ENCODE measurements around the gene FIGN. TPM values are rescaled to one million over a fixed set of nuclear protein-coding genes. Genes with fewer than 3 reads are reported as not detected.

Gene FIGN
- total and polyA plus RNA-seq, 4 experiments from 2014 or later: not detected

DNA sequence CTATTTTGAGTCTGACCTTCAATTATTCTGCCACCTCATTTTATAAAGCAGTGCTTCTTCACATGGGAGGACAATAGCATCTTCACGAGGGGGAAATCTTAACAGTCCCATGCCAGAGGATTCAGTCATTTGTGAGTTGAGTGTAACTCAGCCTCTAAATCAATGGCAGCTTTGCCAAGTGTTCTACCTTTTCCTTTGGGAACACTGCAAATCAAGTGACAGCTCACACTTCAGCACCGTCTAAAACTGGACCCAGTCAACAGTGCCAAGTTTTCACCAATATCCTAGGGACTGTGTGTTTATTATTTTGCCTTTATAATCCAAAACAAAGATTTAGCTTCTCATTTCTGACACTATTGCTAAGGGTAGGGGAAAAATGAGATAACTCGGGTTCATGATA, 133.6 kb downstream of the FIGN start:
- Histone ChIP-seq H3K27me3 (ENCODE audit: insufficient read depth, low read length) (no peaks in the 10 kb centered on the region), H3K27ac (ENCODE audit: low read depth, low read length) (no peak overlapping the region), H3K9me3 (ENCODE audit: control insufficient read depth in 1 of 2, low read length in 2 of 2) (no peaks in the 10 kb centered on the region), H3K4me3 (ENCODE audit: low read length in 2 of 2) (no peak overlapping the region), H3K4me1 (ENCODE audit: insufficient read depth, low read length) (no peaks in the 10 kb centered on the region), H3K36me3 (ENCODE audit: insufficient read depth, low read length) (no peaks in the 10 kb centered on the region)
- intact Hi-C loops (cut with micrococcal nuclease): no loop called here
- CTCF ChIA-PET (ENCODE audit: partially characterized antibody): no interaction called here
- Mint-ChIP-seq H3K4me1 (no peaks in the 10 kb centered on the region), H3K4me3 (no peak overlapping the region), H3K36me3 (no peaks in the 10 kb centered on the region), H3K9me3 (peaks cover 0 to 1% (median 0%) of the 10 kb centered on the region in 8 donors), H3K27me3 (no peaks in the 10 kb centered on the region), H3K27ac (no peak overlapping the region)
- POLR2A ChIA-PET (ENCODE audit: partially characterized antibody): no interaction called here
- no peak for DNase-seq

DNA sequence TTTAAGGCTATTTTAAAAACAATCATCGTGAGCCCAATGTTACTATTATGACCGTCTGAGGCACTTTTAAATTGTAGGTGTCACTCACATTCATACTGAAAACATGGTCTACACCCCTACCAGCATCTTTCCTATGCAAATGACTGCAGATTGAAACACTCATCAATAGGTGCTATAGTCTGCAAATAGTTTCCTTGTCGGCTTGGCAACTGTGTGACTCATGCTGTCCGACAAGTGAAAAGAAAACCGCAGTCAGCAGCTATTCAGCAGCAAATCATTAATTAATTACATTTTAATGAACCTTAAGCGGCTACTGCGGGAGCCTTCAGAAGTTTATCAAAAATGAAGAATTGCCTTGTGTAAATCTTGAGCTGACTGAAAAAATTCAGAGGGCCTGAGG, 134.4 kb downstream of the FIGN start:
- CTCF ChIA-PET (ENCODE audit: partially characterized antibody): no interaction called here
- no peak overlapping the region for H3K4me3 ChIP-seq (ENCODE audit: low read length in 2 of 2)
- Mint-ChIP-seq H3K4me1 (no peaks in the 10 kb centered on the region), H3K4me3 (no peak overlapping the region), H3K9me3 (peaks cover 0 to 1% (median 0%) of the 10 kb centered on the region in 8 donors), H3K27me3 (no peaks in the 10 kb centered on the region), H3K27ac (no peak overlapping the region), H3K36me3 (no peaks in the 10 kb centered on the region)
- no peaks in the 10 kb centered on the region for H3K27me3 ChIP-seq (ENCODE audit: insufficient read depth, low read length)
- DNase-seq: no peak
- H3K9me3 ChIP-seq (ENCODE audit: control insufficient read depth in 1 of 2, low read length in 2 of 2): no peaks in the 10 kb centered on the region
- H3K27ac ChIP-seq (ENCODE audit: low read depth, low read length): no peak overlapping the region
- POLR2A ChIA-PET (ENCODE audit: partially characterized antibody): no interaction called here
- no peaks in the 10 kb centered on the region for H3K36me3 ChIP-seq (ENCODE audit: insufficient read depth, low read length)
- no peaks in the 10 kb centered on the region for H3K4me1 ChIP-seq (ENCODE audit: insufficient read depth, low read length)
- intact Hi-C loops (cut with micrococcal nuclease): no loop called here

DNA sequence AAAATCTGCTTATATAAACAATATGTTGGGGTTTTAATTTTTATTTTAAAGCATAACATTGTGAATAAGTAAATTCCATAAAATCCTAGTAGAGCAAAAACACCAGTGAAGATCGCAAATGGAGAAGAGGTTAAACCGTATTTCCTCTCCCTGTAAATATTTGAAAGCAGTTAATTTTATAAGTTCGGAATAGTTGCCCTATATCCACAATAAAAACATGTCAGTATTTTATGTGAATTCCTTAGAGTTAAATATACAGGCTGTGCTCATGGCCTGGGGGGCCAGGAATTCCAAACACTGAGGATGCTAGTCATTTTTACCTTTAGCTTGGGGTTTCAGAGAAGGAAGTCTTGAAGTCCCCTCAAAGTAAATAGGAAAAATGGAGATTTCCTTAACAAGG, 135.0 kb downstream of the FIGN start:
- DNase-seq: no peak
- Histone ChIP-seq H3K27ac (ENCODE audit: low read depth, low read length) (no peak overlapping the region), H3K4me1 (ENCODE audit: insufficient read depth, low read length) (no peaks in the 10 kb centered on the region), H3K9me3 (ENCODE audit: control insufficient read depth in 1 of 2, low read length in 2 of 2) (no peaks in the 10 kb centered on the region), H3K27me3 (ENCODE audit: insufficient read depth, low read length) (no peaks in the 10 kb centered on the region), H3K4me3 (ENCODE audit: low read length in 2 of 2) (no peak overlapping the region), H3K36me3 (ENCODE audit: insufficient read depth, low read length) (no peaks in the 10 kb centered on the region)
- POLR2A ChIA-PET (ENCODE audit: partially characterized antibody): no interaction called here
- H3K9me3 Mint-ChIP-seq: peaks cover 0 to 3% (median 0%) of the 10 kb centered on the region in 8 donors
- intact Hi-C loops (cut with micrococcal nuclease): no loop called here
- no peak overlapping the region for H3K27ac Mint-ChIP-seq
- no peaks in the 10 kb centered on the region for H3K4me1 Mint-ChIP-seq
- no peaks in the 10 kb centered on the region for H3K36me3 Mint-ChIP-seq
- CTCF ChIA-PET (ENCODE audit: partially characterized antibody): no interaction called here
- no peaks in the 10 kb centered on the region for H3K27me3 Mint-ChIP-seq
- H3K4me3 Mint-ChIP-seq: no peak overlapping the region

DNA sequence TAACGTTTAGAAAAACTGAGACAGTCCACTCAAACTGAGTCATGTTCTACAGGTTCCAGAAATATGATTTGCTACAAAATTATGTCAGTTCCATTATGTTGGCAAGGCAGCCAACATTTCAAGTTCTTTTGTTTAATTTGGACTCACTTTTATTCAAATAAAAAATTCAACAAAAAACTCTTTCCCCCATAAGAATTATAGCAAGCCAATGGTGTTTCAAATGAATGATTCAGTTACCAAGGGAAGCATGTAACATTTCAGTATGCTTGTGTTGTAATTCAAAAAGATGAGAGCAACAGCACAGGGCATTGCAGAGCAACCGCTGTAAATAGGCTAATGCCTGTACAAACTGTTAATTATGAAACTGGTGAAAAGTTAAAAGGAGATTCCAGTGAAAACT, 140.8 kb downstream of the FIGN start:
- Mint-ChIP-seq H3K27me3 (no peaks in the 10 kb centered on the region), H3K36me3 (no peaks in the 10 kb centered on the region), H3K27ac (no peak overlapping the region), H3K4me3 (no peak overlapping the region), H3K9me3 (peaks cover 0 to 3% (median 0%) of the 10 kb centered on the region in 8 donors), H3K4me1 (no peaks in the 10 kb centered on the region)
- H3K4me1 ChIP-seq (ENCODE audit: insufficient read depth, low read length): no peaks in the 10 kb centered on the region
- intact Hi-C loops (cut with micrococcal nuclease): no loop called here
- H3K27ac ChIP-seq (ENCODE audit: low read depth, low read length): no peak overlapping the region
- POLR2A ChIA-PET (ENCODE audit: partially characterized antibody): no interaction called here
- no peaks in the 10 kb centered on the region for H3K9me3 ChIP-seq (ENCODE audit: control insufficient read depth in 1 of 2, low read length in 2 of 2)
- H3K4me3 ChIP-seq (ENCODE audit: low read length in 2 of 2): no peak overlapping the region
- CTCF ChIA-PET (ENCODE audit: partially characterized antibody): no interaction called here
- H3K36me3 ChIP-seq (ENCODE audit: insufficient read depth, low read length): no peaks in the 10 kb centered on the region
- DNase-seq: no peak
- no peaks in the 10 kb centered on the region for H3K27me3 ChIP-seq (ENCODE audit: insufficient read depth, low read length)

DNA sequence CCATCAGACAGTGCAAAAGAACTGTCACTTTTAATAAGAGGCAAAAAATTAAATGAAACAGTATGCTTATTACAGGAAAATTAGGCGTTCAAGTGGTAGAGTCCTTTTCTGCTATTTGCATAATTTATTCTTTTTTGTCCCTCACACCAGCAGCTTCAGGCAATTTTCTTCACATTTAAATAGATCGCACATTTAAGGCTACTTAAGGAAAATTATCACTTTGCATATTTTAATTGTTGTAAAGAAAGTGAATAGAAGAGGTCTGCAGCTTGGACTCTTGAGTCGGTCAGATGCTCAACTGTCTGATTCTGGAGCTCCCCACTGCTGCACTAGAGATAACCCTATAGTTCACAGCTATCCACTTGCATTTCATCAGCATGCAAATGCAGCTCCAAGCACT, 141.3 kb downstream of the FIGN start:
- no peaks in the 10 kb centered on the region for H3K36me3 ChIP-seq (ENCODE audit: insufficient read depth, low read length)
- Mint-ChIP-seq H3K27me3 (no peaks in the 10 kb centered on the region), H3K4me3 (no peak overlapping the region), H3K9me3 (peaks cover 0 to 3% (median 0%) of the 10 kb centered on the region in 8 donors), H3K4me1 (no peaks in the 10 kb centered on the region), H3K36me3 (no peaks in the 10 kb centered on the region), H3K27ac (no peak overlapping the region)
- H3K27ac ChIP-seq (ENCODE audit: low read depth, low read length): no peak overlapping the region
- no peaks in the 10 kb centered on the region for H3K4me1 ChIP-seq (ENCODE audit: insufficient read depth, low read length)
- no peaks in the 10 kb centered on the region for H3K9me3 ChIP-seq (ENCODE audit: control insufficient read depth in 1 of 2, low read length in 2 of 2)
- no peak for DNase-seq
- CTCF ChIA-PET (ENCODE audit: partially characterized antibody): interaction anchor here (0.8 kb wide), 1 partner anchor 12 kb away, joined by 3 read pairs; no protein-coding TSS in a partner anchor
- no peaks in the 10 kb centered on the region for H3K27me3 ChIP-seq (ENCODE audit: insufficient read depth, low read length)
- POLR2A ChIA-PET (ENCODE audit: partially characterized antibody): no interaction called here
- H3K4me3 ChIP-seq (ENCODE audit: low read length in 2 of 2): no peak overlapping the region
- intact Hi-C loops (cut with micrococcal nuclease): no loop called here

DNA sequence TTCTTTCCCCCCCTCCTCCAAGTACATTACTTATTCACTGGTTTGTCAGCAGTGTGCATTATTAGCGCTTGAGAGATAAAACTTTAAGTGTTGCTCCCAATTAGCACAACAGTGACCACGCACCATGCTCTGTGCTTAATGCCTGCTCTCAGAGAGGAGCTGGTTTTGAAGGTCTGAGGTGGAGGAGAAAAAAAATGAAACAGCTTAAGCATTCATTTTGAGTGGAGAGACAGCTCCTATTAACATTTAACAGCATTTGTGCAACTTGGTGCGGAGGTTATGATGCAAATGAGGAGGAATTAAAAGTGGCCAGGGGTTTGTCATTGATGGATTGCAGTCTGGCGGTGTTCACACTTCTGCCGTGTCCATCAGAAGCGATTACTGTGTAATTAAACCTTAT, 141.8 kb downstream of the FIGN start:
- Histone ChIP-seq H3K27me3 (ENCODE audit: insufficient read depth, low read length) (no peaks in the 10 kb centered on the region), H3K4me3 (ENCODE audit: low read length in 2 of 2) (no peak overlapping the region), H3K36me3 (ENCODE audit: insufficient read depth, low read length) (no peaks in the 10 kb centered on the region), H3K4me1 (ENCODE audit: insufficient read depth, low read length) (no peaks in the 10 kb centered on the region), H3K9me3 (ENCODE audit: control insufficient read depth in 1 of 2, low read length in 2 of 2) (no peaks in the 10 kb centered on the region), H3K27ac (ENCODE audit: low read depth, low read length) (no peak overlapping the region)
- no peaks in the 10 kb centered on the region for H3K27me3 Mint-ChIP-seq
- H3K4me1 Mint-ChIP-seq: no peaks in the 10 kb centered on the region
- intact Hi-C loops (cut with micrococcal nuclease): no loop called here
- POLR2A ChIA-PET (ENCODE audit: partially characterized antibody): no interaction called here
- H3K4me3 Mint-ChIP-seq: no peak overlapping the region
- no peak for DNase-seq
- CTCF ChIA-PET (ENCODE audit: partially characterized antibody): interaction anchor here (0.8 kb wide), 1 partner anchor 13 kb away, joined by 3 read pairs; no protein-coding TSS in a partner anchor
- no peaks in the 10 kb centered on the region for H3K36me3 Mint-ChIP-seq
- peaks cover 0 to 3% (median 0%) of the 10 kb centered on the region in 8 donors for H3K9me3 Mint-ChIP-seq
- no peak overlapping the region for H3K27ac Mint-ChIP-seq

DNA sequence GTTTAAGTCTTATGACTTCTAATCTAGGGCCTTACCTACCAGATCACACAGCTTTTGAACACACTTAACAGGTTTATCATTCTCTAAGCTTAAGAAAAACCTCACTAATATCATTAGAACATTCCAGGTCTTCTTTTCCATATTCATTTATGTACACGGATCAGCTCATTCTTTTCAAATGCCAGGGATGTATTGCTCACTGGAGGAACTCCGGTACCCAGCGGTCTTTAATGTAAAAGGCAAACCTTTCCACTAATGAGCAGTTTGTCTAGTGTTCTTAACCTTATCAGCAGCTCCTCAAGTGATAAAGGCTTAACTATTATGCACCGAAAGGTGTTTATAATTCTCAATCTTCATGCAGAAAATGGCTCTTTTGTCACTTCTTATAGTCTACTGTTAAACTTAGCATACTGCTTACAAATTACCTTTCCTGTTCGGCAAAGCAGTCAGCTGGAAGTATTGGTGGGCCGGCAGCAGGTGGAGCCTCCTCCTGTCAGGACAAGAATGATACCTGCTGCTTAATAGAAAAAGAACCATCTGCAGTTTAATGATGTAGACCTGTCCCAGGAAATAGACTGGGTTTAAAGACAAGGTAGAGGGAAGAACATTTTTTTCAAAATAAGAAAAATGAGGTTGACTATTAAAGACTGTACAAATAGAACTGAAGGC, 142.7 kb downstream of the FIGN start:
- Mint-ChIP-seq H3K9me3 (peaks cover 0 to 3% (median 0%) of the 10 kb centered on the region in 8 donors), H3K27me3 (no peaks in the 10 kb centered on the region), H3K4me1 (no peaks in the 10 kb centered on the region), H3K27ac (no peak overlapping the region), H3K4me3 (no peak overlapping the region), H3K36me3 (no peaks in the 10 kb centered on the region)
- ChIA-PET POLR2A (ENCODE audit: partially characterized antibody) (no interaction called here), CTCF (ENCODE audit: partially characterized antibody) (no interaction called here)
- no peaks in the 10 kb centered on the region for H3K27me3 ChIP-seq (ENCODE audit: insufficient read depth, low read length)
- H3K36me3 ChIP-seq (ENCODE audit: insufficient read depth, low read length): no peaks in the 10 kb centered on the region
- no peak overlapping the region for H3K4me3 ChIP-seq (ENCODE audit: low read length in 2 of 2)
- no peak for DNase-seq
- no peaks in the 10 kb centered on the region for H3K9me3 ChIP-seq (ENCODE audit: control insufficient read depth in 1 of 2, low read length in 2 of 2)
- intact Hi-C loops (cut with micrococcal nuclease): no loop called here
- H3K4me1 ChIP-seq (ENCODE audit: insufficient read depth, low read length): no peaks in the 10 kb centered on the region
- no peak overlapping the region for H3K27ac ChIP-seq (ENCODE audit: low read depth, low read length)

DNA sequence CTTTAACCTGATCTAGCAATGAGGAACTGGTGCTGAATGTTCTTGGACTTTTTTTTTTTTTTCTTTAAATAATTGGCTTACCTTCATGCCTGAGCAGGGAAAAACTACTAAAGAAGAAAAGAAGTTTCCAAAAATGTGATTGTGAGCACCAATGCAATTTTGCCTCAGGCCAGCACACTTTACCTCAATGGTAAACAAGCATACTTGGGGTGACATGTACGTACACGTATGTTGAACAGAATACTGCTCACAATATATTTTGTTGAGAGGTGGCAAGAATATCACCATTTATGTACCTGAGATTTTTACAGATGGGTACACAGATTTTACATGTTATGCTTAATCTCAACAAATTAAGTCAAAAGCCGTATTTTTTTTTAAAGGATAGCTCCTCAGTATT, 144.3 kb downstream of the FIGN start:
- POLR2A ChIA-PET (ENCODE audit: partially characterized antibody): no interaction called here
- Histone ChIP-seq H3K4me1 (ENCODE audit: insufficient read depth, low read length) (no peaks in the 10 kb centered on the region), H3K36me3 (ENCODE audit: insufficient read depth, low read length) (no peaks in the 10 kb centered on the region), H3K4me3 (ENCODE audit: low read length in 2 of 2) (no peak overlapping the region), H3K27me3 (ENCODE audit: insufficient read depth, low read length) (no peaks in the 10 kb centered on the region), H3K9me3 (ENCODE audit: control insufficient read depth in 1 of 2, low read length in 2 of 2) (no peaks in the 10 kb centered on the region), H3K27ac (ENCODE audit: low read depth, low read length) (no peak overlapping the region)
- Mint-ChIP-seq H3K36me3 (no peaks in the 10 kb centered on the region), H3K4me3 (no peak overlapping the region), H3K27me3 (no peaks in the 10 kb centered on the region), H3K27ac (no peak overlapping the region), H3K4me1 (no peaks in the 10 kb centered on the region), H3K9me3 (peaks cover 0 to 3% (median 0%) of the 10 kb centered on the region in 8 donors)
- intact Hi-C loops (cut with micrococcal nuclease): no loop called here
- CTCF ChIA-PET (ENCODE audit: partially characterized antibody): no interaction called here
- no peak for DNase-seq

Measured in CD4-positive, alpha-beta memory T cell (primary cell).